ENCODE measurements around the gene FARP2.

DNA sequence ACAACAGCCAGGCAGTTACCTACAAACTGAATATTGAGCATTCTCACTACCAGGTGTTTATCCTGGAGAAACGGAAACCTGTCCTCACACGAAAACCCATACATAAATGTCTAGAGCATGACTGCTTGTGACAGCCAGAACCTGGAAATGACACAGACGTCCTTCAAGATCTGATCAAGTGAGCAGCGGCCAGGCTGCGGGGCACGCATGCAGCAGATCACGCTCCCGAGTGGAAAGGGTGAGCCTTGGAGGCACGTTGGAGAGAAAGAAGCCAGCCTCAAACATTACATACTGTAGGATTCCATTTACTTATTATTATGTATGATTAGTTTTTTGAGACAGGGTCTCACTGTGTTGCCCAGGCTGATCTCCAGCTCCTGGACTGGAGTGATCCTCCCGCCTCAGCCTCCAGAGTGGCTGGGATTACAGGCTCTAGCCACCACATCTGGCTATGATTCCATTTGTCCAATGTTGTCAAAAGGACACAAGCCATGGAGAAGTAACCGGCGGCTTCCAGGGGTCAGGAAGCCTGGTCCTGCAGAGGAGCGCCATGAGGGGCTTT lies 175.2 kb downstream of the FARP2 start:
- TF ChIP-seq, protein P1, sequence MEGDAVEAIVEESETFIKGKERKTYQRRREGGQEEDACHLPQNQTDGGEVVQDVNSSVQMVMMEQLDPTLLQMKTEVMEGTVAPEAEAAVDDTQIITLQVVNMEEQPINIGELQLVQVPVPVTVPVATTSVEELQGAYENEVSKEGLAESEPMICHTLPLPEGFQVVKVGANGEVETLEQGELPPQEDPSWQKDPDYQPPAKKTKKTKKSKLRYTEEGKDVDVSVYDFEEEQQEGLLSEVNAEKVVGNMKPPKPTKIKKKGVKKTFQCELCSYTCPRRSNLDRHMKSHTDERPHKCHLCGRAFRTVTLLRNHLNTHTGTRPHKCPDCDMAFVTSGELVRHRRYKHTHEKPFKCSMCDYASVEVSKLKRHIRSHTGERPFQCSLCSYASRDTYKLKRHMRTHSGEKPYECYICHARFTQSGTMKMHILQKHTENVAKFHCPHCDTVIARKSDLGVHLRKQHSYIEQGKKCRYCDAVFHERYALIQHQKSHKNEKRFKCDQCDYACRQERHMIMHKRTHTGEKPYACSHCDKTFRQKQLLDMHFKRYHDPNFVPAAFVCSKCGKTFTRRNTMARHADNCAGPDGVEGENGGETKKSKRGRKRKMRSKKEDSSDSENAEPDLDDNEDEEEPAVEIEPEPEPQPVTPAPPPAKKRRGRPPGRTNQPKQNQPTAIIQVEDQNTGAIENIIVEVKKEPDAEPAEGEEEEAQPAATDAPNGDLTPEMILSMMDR (IDR thresholded peaks at IDR 0.05) = no peak
- TF ChIP-seq POLR2A (IDR thresholded peaks at IDR 0.05) = no peak
- no peak for TF ChIP-seq EP300 (IDR thresholded peaks at IDR 0.05)
